Breast epithelium (tissue), 3 donors: ENCODE data around the gene NR2F2.

Experiments used
- POLR2A ChIP-seq: fragments of 450-650 bp; IDR thresholded peaks from one replicate; pipeline ENCODE4 v1.6.1; 2016; ENCODE audit warnings: antibody characterized with exemption, mild to moderate bottlenecking, moderate library complexity
- TF ChIP-seq, protein P1 (sequence below), 3 donors: fragments of 450-650 bp; IDR thresholded peaks; one replicate each; pipeline ENCODE4 v1.5.1; 2016 to 2017; ENCODE audit warnings: antibody characterized with exemption in 3 of 3, mild to moderate bottlenecking in 3 of 3, moderate library complexity in 3 of 3

DNA sequence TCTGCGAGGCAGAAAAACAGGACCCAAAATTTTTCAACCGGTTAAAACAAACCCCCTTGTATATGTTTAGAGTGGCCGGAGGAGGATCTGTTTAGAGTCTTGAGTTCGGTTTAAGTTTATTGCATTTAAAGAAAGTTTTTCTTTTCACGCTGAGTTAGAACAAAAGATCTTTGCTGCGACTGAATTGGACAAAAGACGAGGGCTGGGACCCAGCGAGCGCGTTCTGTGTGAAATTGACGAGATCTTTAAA lies 9.8 kb downstream of the NR2F2 start:
- TF ChIP-seq, protein P1, sequence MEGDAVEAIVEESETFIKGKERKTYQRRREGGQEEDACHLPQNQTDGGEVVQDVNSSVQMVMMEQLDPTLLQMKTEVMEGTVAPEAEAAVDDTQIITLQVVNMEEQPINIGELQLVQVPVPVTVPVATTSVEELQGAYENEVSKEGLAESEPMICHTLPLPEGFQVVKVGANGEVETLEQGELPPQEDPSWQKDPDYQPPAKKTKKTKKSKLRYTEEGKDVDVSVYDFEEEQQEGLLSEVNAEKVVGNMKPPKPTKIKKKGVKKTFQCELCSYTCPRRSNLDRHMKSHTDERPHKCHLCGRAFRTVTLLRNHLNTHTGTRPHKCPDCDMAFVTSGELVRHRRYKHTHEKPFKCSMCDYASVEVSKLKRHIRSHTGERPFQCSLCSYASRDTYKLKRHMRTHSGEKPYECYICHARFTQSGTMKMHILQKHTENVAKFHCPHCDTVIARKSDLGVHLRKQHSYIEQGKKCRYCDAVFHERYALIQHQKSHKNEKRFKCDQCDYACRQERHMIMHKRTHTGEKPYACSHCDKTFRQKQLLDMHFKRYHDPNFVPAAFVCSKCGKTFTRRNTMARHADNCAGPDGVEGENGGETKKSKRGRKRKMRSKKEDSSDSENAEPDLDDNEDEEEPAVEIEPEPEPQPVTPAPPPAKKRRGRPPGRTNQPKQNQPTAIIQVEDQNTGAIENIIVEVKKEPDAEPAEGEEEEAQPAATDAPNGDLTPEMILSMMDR (IDR thresholded peaks at IDR 0.05) = no peak
- no peak for TF ChIP-seq POLR2A
